ENCODE measurements around the gene ALOXE3.

ALOXE3 gene

GRCh38 chr17:8053600-8053999, 64.7 kb downstream of the ALOXE3 start:
- TF ChIP-seq CTCF (IDR thresholded peaks at IDR 0.05; ENCODE audit: control insufficient read depth, extremely low read depth, insufficient read depth): no peak
- no peak for DNase-seq (ENCODE audit: low read depth)
- H3K4me3 ChIP-seq (ENCODE audit: low read depth, low read length): no peak overlapping the region

DNA sequence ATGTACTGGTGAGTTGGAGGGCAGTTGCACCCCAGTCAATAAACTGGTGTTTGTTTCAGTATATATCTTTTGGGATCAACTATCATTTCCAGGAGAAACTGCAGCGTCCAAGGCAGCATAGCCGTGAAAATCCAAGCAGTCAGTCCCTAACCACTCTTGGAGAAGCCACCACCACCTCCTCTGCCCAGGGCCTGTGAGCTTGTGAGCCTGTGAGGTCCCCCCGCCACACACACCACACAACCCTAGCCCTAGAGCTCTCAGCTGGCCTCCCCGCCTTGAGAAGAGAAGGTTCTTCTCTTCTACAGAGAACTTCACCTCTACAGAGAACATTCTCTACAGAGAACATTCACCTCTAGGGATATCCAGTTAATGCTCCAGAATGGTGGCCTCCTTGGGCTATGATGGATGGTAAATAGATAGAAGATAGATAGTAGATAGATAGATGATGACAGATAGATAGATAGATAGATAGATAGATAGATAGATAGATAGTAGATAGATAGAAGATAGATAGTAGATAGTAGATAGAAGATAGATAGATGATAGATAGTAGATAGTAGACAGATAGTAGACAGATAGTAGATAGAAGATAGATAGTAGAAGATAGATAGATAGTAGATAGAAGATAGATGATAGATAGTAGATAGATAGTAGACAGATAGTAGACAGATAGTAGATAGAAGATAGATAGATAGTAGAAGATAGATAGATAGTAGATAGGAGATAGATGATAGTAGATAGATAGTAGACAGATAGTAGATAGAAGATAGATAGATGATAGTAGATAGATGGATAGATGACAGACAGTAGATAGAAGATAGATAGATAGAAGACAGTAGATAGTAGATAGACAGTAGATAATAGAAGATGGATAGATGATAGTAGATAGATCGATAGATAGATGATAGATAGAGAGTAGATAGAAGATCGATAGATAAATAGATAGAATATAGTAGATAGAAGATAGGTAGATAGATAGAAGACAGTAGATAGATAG, 65.8 kb downstream of the ALOXE3 start:
- DNase-seq (ENCODE audit: low read depth): no peak
- TF ChIP-seq CTCF (IDR thresholded peaks at IDR 0.05; ENCODE audit: control insufficient read depth, extremely low read depth, insufficient read depth): no peak
- no peak overlapping the region for H3K4me3 ChIP-seq (ENCODE audit: low read depth, low read length)

DNA sequence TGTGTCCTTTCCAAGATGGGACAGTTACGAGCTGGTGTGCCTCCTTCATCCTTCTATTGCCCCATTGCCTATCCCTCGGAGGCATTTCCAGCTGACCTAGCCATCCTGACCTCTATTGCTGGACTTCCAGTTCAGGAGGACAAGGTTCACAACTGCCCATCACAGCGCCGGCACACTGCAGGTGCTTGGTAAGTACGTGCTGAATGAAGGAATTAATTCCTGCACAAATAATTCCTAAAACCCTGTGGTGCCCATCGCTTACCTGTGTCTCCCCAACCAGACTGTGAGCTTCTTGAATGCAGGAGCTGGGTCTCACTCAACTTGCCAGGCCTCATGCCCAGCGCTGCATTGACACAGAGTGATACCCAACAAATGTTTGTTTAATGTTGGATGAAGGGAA, 66.5 kb downstream of the ALOXE3 start:
- no peak overlapping the region for H3K4me3 ChIP-seq (ENCODE audit: low read depth, low read length)
- TF ChIP-seq CTCF (IDR thresholded peaks at IDR 0.05; ENCODE audit: control insufficient read depth, extremely low read depth, insufficient read depth): no peak
- DNase-seq (ENCODE audit: low read depth): no peak

DNA sequence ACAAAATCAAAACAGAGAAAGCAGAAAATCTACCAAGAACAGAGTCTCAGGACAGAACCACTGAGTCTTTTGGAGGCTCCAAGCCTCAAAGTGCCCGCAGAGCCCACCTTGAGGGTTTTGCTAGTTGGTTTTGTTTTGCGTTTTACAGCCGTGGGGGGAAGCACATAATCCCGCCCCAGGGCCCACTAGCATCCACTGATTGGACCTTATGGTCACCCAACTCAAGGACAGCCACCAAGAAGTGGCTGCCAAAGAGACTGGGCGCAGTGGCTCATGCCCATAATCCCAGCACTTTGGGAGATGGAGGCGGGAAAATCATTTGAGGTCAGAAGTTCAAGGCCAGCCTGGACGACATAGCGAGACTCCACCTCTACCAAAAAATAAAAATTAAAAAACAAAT, 69.6 kb downstream of the ALOXE3 start:
- no peak for TF ChIP-seq CTCF (IDR thresholded peaks at IDR 0.05; ENCODE audit: control insufficient read depth, extremely low read depth, insufficient read depth)
- H3K4me3 ChIP-seq (ENCODE audit: low read depth, low read length): no peak overlapping the region
- DNase-seq (ENCODE audit: low read depth): no peak

- H3K4me3 ChIP-seq (ENCODE audit: low read depth, low read length): no peak overlapping the region
- DNase-seq (ENCODE audit: low read depth): no peak
- TF ChIP-seq CTCF (IDR thresholded peaks at IDR 0.05; ENCODE audit: control insufficient read depth, extremely low read depth, insufficient read depth): no peak
These were observed 70.1 kb downstream of the ALOXE3 start for GRCh38 chr17:8048236-8048635.

DNA sequence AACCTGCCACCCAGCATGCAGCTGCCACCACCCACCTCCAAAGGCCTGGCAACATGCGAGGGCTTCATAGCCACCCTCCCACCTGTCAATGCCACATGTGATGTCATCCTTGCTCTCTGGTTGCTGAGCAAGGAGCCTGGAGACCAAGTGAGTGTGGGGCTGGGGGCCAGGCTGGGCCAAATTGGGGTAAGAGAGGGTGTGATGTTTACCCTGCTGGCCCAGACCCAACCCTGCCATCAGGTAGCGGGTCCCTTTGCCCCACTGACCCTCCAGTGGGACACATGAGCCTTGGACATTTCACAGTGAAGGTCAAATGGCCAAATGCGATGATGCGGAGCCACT, 70.6 kb downstream of the ALOXE3 start:
- H3K4me3 ChIP-seq (ENCODE audit: low read depth, low read length): no peak overlapping the region
- TF ChIP-seq CTCF (IDR thresholded peaks at IDR 0.05; ENCODE audit: control insufficient read depth, extremely low read depth, insufficient read depth): no peak
- DNase-seq (ENCODE audit: low read depth): no peak

Measured in LNCaP clone FGC (cell line).